HEK293T (cell line): ENCODE results near the gene ZNF385C.

Experiments
- CTCF ChIA-PET: fragments of 350-600 bp; formaldehyde crosslinking; extraction: SDS; loops from one replicate; lab custom pipeline; 2021; ENCODE audit warnings: antibody characterized with exemption, inconsistent platforms; lab: Yijun Ruan, JAX
- POLR2A ChIA-PET: fragments of 350-600 bp; formaldehyde crosslinking; extraction: SDS; loops from one replicate; lab custom pipeline; 2020; ENCODE audit warnings: antibody characterized with exemption, inconsistent platforms; lab: Yijun Ruan, JAX
- DNase-seq: peaks from one replicate; pipeline ENCODE4 v3.0.0; 2012; ENCODE audit warnings: mixed read lengths; ENCODE audit errors: extremely low spot score
- ARNT ChIP-seq: fragments of 450-650 bp; IDR thresholded peaks from 2 replicates; pipeline ENCODE4 v1.6.1; 2017; ENCODE audit warnings: mild to moderate bottlenecking
- BHLHE40 ChIP-seq: fragments of 450-650 bp; IDR thresholded peaks from 2 replicates; pipeline ENCODE4 v1.6.1; 2016; ENCODE audit warnings: mild to moderate bottlenecking, moderate library complexity, borderline replicate concordance
- CTBP1 ChIP-seq: fragments of 450-650 bp; IDR thresholded peaks from 2 replicates; pipeline ENCODE4 v1.6.1; 2016; ENCODE audit warnings: borderline replicate concordance
- ELF4 ChIP-seq: fragments of 450-650 bp; IDR thresholded peaks from 2 replicates; pipeline ENCODE4 v1.6.1; 2017; ENCODE audit warnings: antibody characterized with exemption
- FOXA1 ChIP-seq: fragments of 450-650 bp; IDR thresholded peaks from 2 replicates; pipeline ENCODE4 v1.6.1; 2016; ENCODE audit warnings: mild to moderate bottlenecking
- FOXK2 ChIP-seq: fragments of 450-650 bp; IDR thresholded peaks from 2 replicates; pipeline ENCODE4 v1.6.1; 2016; ENCODE audit warnings: mild to moderate bottlenecking
- FOXM1 ChIP-seq: fragments of 450-650 bp; IDR thresholded peaks from 2 replicates; pipeline ENCODE4 v1.6.1; 2017; ENCODE audit warnings: mild to moderate bottlenecking, borderline replicate concordance
- HDGF ChIP-seq: fragments of 450-650 bp; IDR thresholded peaks from 2 replicates; pipeline ENCODE4 v1.6.1; 2017; ENCODE audit warnings: antibody characterized with exemption, borderline replicate concordance
- L3MBTL2 ChIP-seq: fragments of 450-650 bp; conservative IDR thresholded peaks from 2 replicates; pipeline ENCODE4 v1.6.1; 2016; ENCODE audit warnings: mild to moderate bottlenecking
- LEF1 ChIP-seq: fragments of 450-650 bp; IDR thresholded peaks from 2 replicates; pipeline ENCODE4 v1.6.1; 2017; ENCODE audit warnings: mild to moderate bottlenecking, borderline replicate concordance
- NFRKB ChIP-seq: fragments of 450-650 bp; IDR thresholded peaks from 2 replicates; pipeline ENCODE4 v1.6.1; 2016; ENCODE audit warnings: mild to moderate bottlenecking, moderate library complexity
- SP1 ChIP-seq: fragments of 450-650 bp; IDR thresholded peaks from 2 replicates; pipeline ENCODE4 v1.6.1; 2017
- SUZ12 ChIP-seq: fragments of 450-650 bp; IDR thresholded peaks from 2 replicates; pipeline ENCODE4 v1.6.1; 2016; ENCODE audit warnings: mild to moderate bottlenecking
- TARDBP ChIP-seq: fragments of 450-650 bp; IDR thresholded peaks from 2 replicates; pipeline ENCODE4 v1.6.1; 2016
- ZNF384 ChIP-seq: fragments of 450-650 bp; IDR thresholded peaks from 2 replicates; pipeline ENCODE4 v1.6.1; 2016
- TF ChIP-seq, protein P1 (sequence below): fragments of 450-650 bp; IDR thresholded peaks from 2 replicates; pipeline ENCODE4 v1.6.1; 2016

Gene ZNF385C

GRCh38 chr17:42034059-42034458 is 64.2 kb downstream of the ZNF385C start:
- ChIA-PET CTCF (interaction anchor here (1.0 kb wide), 1 partner anchor 14 kb away, joined by 3 read pairs; the partner anchor contains the start of gene NKIRAS2), POLR2A (interaction anchor here (1.0 to 1.7 kb wide), 3 partner anchors 9 to 68 kb away, joined by 4 to 5 read pairs (median 4); partner anchors contain the start of genes CNP and DNAJC7)
- DNase-seq: no peak
- TF ChIP-seq LEF1: no peak
- no peak for TF ChIP-seq L3MBTL2
- TF ChIP-seq FOXA1: no peak
- no peak for TF ChIP-seq ZNF384
- no peak for TF ChIP-seq TARDBP
- no peak for TF ChIP-seq SUZ12
- TF ChIP-seq NFRKB: no peak
- no peak for TF ChIP-seq HDGF
- no peak for TF ChIP-seq FOXM1

DNA sequence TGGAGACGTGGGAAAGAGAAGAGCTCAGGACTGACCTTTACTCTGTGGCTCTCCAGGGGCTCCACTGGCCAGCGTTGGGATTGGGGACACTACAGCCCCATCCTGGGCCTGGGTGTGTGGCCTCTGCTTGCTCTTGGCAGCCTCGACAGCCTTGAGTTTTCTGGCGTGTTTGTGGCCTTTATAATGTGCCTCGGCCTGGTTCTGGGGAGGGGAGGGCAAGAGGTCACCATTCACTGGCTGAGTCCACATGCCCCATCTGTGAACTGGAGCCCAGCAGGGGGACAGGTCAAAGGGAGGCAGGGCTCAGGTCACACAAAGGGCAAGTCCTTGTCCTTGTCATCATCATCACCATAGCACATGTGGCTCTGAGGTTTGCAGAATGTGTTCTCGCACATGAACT is 66.7 kb downstream of the ZNF385C start:
- TF ChIP-seq, protein P1, sequence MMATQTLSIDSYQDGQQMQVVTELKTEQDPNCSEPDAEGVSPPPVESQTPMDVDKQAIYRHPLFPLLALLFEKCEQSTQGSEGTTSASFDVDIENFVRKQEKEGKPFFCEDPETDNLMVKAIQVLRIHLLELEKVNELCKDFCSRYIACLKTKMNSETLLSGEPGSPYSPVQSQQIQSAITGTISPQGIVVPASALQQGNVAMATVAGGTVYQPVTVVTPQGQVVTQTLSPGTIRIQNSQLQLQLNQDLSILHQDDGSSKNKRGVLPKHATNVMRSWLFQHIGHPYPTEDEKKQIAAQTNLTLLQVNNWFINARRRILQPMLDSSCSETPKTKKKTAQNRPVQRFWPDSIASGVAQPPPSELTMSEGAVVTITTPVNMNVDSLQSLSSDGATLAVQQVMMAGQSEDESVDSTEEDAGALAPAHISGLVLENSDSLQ: no peak
- TF ChIP-seq SUZ12 (no peak), FOXA1 (no peak), ELF4 (no peak), NFRKB (no peak), FOXK2 (no peak), SP1 (no peak), HDGF (no peak), ZNF384 (no peak), LEF1 (no peak), BHLHE40 (no peak), ARNT (no peak), L3MBTL2 (no peak), CTBP1 (no peak), TARDBP (no peak)
- ChIA-PET CTCF (interaction anchor here (1.0 to 1.2 kb wide), 2 partner anchors 10 to 12 kb away, joined by 3 to 4 read pairs; partner anchors contain the start of gene NKIRAS2), POLR2A (interaction anchor here (0.7 to 1.9 kb wide), 4 partner anchors 12 to 89 kb away, joined by 3 to 5 read pairs (median 4); partner anchors contain the start of genes CNP, DNAJC7, KAT2A and NKIRAS2)
- no peak for DNase-seq

GRCh38 chr17:42028791-42029127 is 69.5 kb downstream of the ZNF385C start:
- POLR2A ChIA-PET: interaction anchor here (0.9 to 4.5 kb wide), 3 partner anchors 9 to 62 kb away, joined by 4 to 37 read pairs (median 10); partner anchors contain the start of genes CNP, DNAJC7 and NKIRAS2
- TF ChIP-seq HDGF (no peak), L3MBTL2 (no peak)
- TF ChIP-seq, protein P1: no peak
- CTCF ChIA-PET: interaction anchor here (0.6 to 1.7 kb wide), 4 partner anchors 11 to 285 kb away, joined by 3 to 6 read pairs (median 4); no protein-coding TSS in a partner anchor
- no peak for DNase-seq

DNA sequence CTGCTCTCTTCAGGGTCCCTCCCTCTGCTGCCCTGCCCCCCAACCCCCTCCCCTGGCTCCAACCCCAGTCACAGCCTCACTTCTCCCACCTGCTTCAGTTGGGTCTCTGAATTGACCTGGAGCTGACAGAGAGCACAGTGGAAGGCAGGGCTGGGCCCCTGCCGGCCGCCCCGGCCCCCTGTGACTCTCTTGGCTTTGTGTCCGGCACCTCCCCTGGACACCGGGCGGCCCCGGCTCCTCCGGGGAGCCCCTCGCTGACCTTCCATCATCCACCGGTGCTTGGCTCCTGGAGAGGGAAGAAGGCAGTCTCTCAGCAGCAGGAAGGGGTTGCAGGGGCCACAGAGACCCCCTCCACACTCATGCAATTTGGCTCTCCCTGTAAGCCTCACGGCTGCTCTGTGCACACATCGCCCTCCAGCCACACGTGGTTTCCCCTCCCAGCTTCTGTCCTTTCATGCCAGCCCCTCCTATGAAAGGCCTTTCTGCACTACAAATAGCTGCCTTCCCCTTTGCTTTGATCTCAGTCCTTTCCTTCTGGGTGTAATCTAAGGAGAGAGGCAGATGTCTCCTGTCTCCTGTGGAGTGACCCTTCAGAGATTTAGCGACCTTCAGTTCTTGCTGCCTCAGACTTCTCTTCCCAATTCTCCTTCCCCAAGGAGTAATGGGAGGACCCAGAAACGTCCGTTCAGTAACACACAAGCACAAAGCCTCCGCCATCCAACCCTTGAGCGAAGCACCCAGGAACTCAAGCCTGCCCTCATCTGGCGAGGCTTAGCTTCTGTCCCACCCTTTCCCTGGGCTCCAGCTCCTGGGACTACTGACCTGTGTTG is 70.1 kb downstream of the ZNF385C start:
- ChIA-PET POLR2A (interaction anchor here (0.9 to 4.5 kb wide), 3 partner anchors 8 to 62 kb away, joined by 4 to 37 read pairs (median 10); partner anchors contain the start of genes CNP, DNAJC7 and NKIRAS2), CTCF (interaction anchor here (1.1 to 1.7 kb wide), 3 partner anchors 10 to 23 kb away, joined by 4 to 6 read pairs (median 5); no protein-coding TSS in a partner anchor)
- DNase-seq: peak; percentile 58

GRCh38 chr17:42027590-42027889 is 70.7 kb downstream of the ZNF385C start:
- POLR2A ChIA-PET: interaction anchor here (4.5 kb wide), 1 partner anchor 11 kb away, joined by 37 read pairs; the partner anchor contains the start of gene DNAJC7
- no peak for TF ChIP-seq FOXM1
- no peak for TF ChIP-seq ELF4
- TF ChIP-seq FOXK2: no peak
- DNase-seq: no peak
- CTCF ChIA-PET: interaction anchor here (0.6 to 1.4 kb wide), 2 partner anchors 13 to 478 kb away, joined by 4 read pairs; no protein-coding TSS in a partner anchor

More for the DNA sequence above, 70.1 kb downstream of the ZNF385C start:
- TF ChIP-seq ARNT (no peak), ZNF384 (no peak), FOXK2 (no peak)

DNA sequence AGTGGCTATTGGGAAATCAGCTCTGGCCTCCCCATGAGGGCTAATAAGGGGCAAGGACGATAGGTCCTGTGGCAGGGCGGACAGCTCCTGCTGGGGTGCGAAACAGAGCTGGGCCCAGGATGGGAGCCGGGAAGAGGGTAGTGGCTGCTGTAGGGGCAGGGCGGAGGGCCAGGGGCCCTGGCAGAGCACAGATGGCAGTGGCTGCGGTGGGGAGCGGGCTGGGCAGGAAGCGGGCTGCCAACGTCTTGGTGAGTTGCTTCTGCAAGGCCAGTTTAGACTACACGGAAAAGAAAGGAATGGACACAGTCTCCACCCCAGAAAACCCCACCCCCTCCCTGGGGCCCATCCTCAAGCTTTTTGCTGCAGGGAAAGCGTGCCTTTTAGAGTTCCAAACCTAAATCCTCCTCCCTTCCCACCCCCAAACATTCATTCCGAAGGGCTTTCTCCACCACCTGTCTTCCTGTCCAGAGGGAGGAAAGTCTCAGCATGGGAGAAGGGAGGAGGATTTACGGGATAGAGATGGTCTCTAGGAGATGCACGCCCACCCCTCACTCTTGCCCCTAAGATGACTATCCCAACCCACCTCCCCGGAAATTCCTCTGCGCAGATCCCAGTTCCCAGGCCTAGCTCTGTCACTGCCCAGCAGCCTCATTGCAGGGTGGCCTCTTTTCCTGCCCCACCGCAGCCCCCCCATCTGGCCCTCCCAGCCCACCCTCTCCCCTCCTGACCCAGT is 71.2 kb downstream of the ZNF385C start:
- CTCF ChIA-PET: interaction anchor here (0.6 to 1.9 kb wide), 4 partner anchors 9 to 478 kb away, joined by 4 to 5 read pairs (median 4); no protein-coding TSS in a partner anchor
- DNase-seq: no peak
- POLR2A ChIA-PET: interaction anchor here (1.2 to 4.5 kb wide), 4 partner anchors 10 to 89 kb away, joined by 4 to 37 read pairs (median 6); partner anchors contain the start of gene DNAJC7
- TF ChIP-seq NFRKB: no peak
- no peak for TF ChIP-seq LEF1
- TF ChIP-seq CTBP1: no peak
- TF ChIP-seq TARDBP: no peak
- TF ChIP-seq FOXA1: no peak
- no peak for TF ChIP-seq SP1
- no peak for TF ChIP-seq ZNF384
- no peak for TF ChIP-seq FOXM1
- TF ChIP-seq BHLHE40: no peak
